ENCODE results near the gene TFF1. TPM values are rescaled to one million over a fixed set of nuclear protein-coding genes. Genes with fewer than 3 reads are reported as not detected.

TFF1 gene
- total RNA-seq, 1 donor from 2014 or later = not detected

DNA sequence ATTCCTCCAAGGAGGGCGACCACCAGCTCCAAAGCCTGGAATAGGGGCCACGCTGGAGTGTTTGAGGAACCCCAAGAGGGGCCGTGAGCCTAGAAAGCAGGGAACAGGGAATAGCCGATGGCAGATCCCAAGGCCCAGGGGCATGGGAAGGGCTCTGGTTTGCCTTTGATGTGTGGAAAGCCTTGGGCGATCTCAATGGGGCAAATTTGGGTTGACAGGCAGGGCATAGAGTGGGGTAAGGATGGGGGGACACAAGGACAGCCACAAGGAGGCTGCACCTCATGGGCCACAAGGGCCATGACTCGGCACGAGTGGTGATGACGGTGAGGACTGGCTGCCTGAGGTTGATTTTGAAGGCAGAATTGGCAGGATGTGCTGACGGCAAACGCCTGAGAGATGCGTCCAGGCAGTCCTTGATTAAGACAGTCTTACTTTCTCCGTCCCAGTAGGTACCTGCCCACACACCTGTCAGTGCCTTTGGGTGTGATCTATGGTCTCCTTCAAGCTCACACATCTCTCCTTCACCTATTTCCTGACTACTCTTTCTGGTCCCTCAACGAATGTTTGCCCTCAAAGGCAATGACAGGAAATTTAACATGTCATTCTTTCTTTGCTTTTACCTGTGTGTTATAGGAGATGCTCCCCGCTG is 31.5 kb upstream of the TFF1 start:
- no peak for DNase-seq (ENCODE audit: low read depth)
- H3K27me3 ChIP-seq (ENCODE audit: control insufficient read depth, insufficient read depth, low read length) = no peaks in the 10 kb centered on the region
- TF ChIP-seq, protein P1, sequence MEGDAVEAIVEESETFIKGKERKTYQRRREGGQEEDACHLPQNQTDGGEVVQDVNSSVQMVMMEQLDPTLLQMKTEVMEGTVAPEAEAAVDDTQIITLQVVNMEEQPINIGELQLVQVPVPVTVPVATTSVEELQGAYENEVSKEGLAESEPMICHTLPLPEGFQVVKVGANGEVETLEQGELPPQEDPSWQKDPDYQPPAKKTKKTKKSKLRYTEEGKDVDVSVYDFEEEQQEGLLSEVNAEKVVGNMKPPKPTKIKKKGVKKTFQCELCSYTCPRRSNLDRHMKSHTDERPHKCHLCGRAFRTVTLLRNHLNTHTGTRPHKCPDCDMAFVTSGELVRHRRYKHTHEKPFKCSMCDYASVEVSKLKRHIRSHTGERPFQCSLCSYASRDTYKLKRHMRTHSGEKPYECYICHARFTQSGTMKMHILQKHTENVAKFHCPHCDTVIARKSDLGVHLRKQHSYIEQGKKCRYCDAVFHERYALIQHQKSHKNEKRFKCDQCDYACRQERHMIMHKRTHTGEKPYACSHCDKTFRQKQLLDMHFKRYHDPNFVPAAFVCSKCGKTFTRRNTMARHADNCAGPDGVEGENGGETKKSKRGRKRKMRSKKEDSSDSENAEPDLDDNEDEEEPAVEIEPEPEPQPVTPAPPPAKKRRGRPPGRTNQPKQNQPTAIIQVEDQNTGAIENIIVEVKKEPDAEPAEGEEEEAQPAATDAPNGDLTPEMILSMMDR (IDR thresholded peaks at IDR 0.05; ENCODE audit: insufficient read depth, low read length, poor library complexity, severe bottlenecking) = no peak
- no peak overlapping the region for H3K4me3 ChIP-seq (ENCODE audit: low read depth, low read length)
- no peaks in the 10 kb centered on the region for H3K36me3 ChIP-seq (ENCODE audit: control insufficient read depth, insufficient read depth, low read length)

DNA sequence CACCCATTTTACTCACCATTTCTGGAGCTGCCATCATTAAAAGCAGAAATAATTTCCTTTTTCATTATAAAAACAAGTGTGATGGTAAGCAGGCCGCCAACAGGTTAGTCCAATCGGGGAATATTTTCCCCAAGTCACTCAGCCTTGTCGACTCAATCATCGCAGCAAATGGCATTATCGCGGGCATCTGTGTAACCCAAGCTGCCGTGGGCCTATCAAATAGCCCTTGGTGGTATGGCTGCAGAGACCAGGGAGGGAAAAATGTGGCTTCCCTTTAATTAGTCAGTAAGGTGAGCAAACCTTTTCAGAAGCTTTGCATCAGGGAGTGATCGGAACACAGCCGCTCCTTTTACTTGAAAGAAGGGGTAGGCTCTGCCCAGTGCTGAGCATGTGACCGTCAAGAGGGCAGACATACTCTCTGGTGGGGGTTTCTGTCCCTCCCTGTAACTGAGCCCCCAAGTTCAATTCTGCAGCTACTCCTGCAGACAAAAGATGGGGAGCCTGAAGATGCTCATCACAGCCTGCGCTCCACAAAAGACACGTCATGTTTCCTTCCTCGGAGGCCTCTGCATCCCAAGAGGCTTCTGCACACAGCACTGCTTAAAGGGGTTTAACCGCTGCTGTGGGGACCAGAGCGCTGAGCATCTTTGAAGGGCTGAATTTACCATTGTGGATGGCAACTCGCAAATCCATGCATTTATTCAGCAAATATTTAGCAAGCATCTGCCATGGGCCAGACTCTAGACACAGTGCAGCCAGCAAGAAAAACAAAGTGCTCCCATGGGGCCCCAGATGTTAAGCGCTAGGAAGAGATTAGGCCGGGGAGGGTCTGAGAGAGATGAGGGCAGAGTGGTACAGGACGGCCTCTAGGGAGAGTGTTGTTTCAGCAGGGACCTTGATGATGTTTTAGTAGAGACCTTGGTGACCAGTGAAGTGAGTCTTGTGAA is 30.7 kb upstream of the TFF1 start:
- Histone ChIP-seq H3K36me3 (ENCODE audit: control insufficient read depth, insufficient read depth, low read length) (no peaks in the 10 kb centered on the region), H3K27me3 (ENCODE audit: control insufficient read depth, insufficient read depth, low read length) (no peaks in the 10 kb centered on the region), H3K4me3 (ENCODE audit: low read depth, low read length) (no peak overlapping the region)
- TF ChIP-seq, protein P1 (IDR thresholded peaks at IDR 0.05; ENCODE audit: insufficient read depth, low read length, poor library complexity, severe bottlenecking) = no peak
- DNase-seq (ENCODE audit: low read depth) = no peak

DNA sequence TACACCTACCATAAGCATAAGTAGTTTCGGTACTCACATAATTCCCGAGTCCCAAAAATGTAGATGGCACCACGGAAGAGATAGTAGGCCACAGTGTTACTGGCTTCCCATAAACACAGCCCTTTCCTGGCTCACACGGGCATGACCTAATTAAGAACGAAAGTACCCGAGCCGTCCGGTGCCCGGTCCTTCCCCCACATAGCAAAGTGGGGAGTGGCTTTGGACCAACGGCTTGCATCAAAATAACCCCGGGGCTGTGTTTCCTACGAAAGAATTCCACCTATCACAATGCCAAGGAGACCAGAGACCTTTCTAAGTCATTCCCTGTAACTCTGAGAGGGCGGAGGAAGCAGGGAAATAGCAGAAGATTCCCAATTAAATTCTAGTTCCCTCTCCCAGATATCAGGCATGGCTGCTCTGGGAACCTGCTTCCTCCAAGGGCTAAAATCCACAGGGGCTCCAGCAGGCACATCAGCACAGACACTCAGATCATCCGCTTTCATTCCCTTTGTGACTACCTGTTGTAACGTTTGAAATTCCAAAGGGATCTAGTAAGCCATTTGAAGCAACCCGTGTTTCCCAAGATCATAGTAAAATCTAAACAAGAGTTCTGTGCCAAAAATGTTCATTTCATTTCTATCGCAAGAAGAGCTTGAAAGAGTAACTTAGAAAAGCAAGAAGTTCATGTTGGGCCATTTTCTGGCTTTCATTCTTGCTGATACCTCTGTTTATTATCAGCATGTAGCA is 29.7 kb upstream of the TFF1 start, which contains the start of gene TMPRSS3:
Gene TMPRSS3, minus strand, starts transcription at position 148 of the 747 bp plus-strand sequence. CDS start 635 bp downstream, outside the sequence.
- H3K36me3 ChIP-seq (ENCODE audit: control insufficient read depth, insufficient read depth, low read length) = no peaks in the 10 kb centered on the region
- H3K27me3 ChIP-seq (ENCODE audit: control insufficient read depth, insufficient read depth, low read length) = no peaks in the 10 kb centered on the region
- TF ChIP-seq, protein P1 (IDR thresholded peaks at IDR 0.05; ENCODE audit: insufficient read depth, low read length, poor library complexity, severe bottlenecking) = no peak
- H3K4me3 ChIP-seq (ENCODE audit: low read depth, low read length) = no peak within 1 kb of the TSS
- no peak for DNase-seq (ENCODE audit: low read depth)

DNA sequence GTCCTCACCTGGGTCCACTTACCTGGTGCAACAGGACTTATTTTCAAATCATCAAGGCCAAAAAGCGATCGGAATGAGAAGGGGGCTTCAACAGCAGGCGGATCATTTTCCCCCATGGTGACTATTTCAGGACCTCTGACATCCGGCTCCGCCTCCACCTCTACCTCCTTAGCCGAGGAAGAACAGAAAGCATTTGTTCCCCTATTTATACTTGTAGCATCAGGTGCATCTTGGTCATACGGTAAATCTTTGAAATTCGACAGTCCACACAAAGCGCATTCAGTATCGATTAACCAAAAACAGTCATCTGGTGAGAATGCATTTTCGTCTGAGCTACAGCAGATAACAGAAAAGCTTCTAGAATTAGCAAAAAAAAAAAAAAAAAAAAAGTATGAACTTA is 29.0 kb upstream of the TFF1 start:
- H3K36me3 ChIP-seq (ENCODE audit: control insufficient read depth, insufficient read depth, low read length) = no peaks in the 10 kb centered on the region
- DNase-seq (ENCODE audit: low read depth) = no peak
- no peak overlapping the region for H3K4me3 ChIP-seq (ENCODE audit: low read depth, low read length)
- TF ChIP-seq, protein P1 (IDR thresholded peaks at IDR 0.05; ENCODE audit: insufficient read depth, low read length, poor library complexity, severe bottlenecking) = no peak
- H3K27me3 ChIP-seq (ENCODE audit: control insufficient read depth, insufficient read depth, low read length) = no peaks in the 10 kb centered on the region

DNA sequence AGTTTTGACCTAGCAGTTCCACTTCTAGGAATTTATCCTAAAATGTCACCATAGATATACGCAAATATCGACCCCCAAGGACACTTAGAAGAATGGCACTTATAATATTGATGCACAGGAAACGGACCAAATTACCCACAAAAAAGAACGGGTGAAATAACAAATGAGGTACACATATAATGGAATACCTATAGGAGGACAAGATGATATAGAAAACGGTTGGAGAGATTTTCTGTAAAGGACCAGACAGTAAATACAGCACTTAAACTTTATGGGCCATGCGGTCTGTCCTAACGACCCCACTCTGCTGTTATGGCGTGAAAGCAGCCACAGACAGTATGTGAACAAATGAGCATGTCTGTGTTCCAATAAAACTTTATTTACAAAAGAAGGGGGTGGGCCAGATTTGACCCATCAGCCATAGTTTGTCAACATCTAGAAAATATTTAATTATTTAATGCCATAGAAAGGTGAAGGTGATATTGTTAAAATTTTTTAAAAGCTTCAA is 27.2 kb upstream of the TFF1 start:
- no peaks in the 10 kb centered on the region for H3K27me3 ChIP-seq (ENCODE audit: control insufficient read depth, insufficient read depth, low read length)
- TF ChIP-seq, protein P1 (IDR thresholded peaks at IDR 0.05; ENCODE audit: insufficient read depth, low read length, poor library complexity, severe bottlenecking) = no peak
- H3K4me3 ChIP-seq (ENCODE audit: low read depth, low read length) = no peak overlapping the region
- no peak for DNase-seq (ENCODE audit: low read depth)
- H3K36me3 ChIP-seq (ENCODE audit: control insufficient read depth, insufficient read depth, low read length) = no peaks in the 10 kb centered on the region

Measured in kidney epithelial cell (primary cell).